Measurements from ENCODE around the gene YJU2.
A peak's percentile ranks its signal among the peaks of the same experiment; 100 is the strongest.
"Not testable (repeated sequence)": the region's sequence is repeated elsewhere in the genome, so short reads cannot be mapped to it uniquely, and the experiment has no call there.

Gene YJU2

DNA sequence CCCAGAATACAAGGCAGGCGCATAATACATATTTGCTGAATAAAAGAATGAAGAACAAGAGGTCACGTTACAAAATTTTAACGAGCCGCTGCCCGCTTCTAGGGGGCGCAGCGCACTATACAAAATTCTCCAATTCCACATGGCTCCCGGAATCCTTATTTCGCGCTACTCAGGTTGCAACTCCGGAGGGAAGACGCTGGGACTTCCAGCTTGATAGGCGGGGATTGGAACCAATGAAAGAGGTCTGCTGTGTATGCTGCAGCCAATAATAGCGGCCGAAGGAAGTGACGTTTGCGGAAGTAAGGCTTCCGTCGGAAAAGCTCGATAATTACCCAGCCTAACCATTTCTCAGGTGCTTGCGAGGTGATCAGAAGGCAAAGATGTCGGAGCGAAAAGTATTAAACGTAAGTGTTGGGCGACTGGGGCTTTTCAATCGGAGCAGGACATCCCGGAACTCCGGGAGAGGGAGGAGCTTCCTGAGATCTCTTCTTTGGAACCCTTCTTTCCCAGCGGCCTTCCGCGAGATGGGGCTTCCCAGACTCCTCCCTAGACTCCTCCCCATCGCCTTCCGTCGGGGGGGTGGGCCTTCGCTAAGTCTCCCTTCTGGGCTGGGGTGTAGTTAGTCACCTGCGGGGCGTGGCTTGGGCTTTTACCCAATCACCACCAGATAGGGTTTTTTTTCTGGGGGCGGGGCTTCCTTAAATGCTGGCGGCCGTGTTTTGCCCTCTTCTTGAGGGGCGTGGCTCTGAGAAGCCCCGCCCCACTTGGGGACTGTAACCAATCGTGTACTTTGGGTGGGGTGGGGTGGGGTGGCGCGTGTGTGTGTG lies at the start of gene YJU2:
TSS of gene YJU2 (plus strand) at position 314 of the 827 bp plus-strand sequence. CDS start at position 381, 67 bp downstream.
- DNase-seq = peak; percentile 98

DNA sequence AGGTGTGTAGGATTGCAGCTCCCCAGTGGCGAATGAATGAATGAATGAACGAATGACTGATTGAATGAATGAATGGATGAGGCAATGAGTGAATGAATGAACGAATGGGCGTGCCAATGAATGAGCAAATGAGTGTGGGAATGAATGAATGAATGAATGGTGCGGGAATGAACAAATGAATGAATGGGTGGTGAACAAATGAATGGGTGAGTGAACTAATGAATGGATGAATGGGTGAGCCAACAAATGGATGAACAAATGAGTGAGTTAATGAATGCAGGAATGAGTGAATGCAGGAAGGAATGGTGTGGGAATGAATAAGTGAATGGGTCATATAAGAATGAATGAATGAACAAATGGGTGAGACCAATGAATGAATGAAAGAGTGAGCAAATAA lies 49.7 kb upstream of the YJU2 start:
- no peak for DNase-seq

DNA sequence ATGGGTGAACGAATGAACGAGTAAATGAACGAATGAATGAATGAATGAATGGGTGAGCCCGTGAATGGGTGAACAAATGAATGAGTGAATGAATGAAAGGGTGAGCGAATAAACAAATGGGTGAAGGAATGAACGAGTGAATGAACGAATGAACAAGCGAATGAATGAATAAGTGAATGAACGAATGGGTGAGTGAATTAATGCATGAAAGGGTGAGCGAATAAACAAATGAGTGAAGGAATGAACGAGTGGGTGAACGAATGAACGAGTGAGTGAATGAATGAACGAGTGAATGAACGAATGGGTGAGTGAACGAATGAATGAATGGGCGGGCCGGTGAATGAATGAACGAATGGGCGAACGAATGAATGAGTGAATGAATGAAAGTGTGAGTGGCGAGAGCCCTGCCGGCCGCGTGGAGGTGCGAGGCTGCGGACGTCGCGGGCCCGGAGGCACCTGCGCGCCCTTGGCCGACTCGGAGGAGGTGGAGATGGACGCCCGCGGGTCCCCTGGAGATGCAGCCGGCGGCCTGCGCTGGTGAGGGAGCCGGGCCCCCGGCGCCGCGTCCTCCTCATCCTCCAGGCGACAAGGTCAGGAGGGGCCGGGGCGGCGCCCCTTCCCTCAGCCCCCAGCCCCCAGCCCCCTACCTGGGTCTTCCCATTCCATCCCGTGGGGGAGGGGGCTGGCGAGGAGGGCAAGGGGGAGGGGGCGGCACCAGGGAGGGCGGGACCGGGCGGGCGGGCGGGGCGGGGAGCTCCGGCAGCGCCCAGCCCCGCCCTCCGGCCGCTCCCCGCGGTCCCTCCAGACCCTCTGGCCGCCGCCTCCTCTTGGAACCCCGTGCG lies 49.0 kb upstream of the YJU2 start:
- no peak for DNase-seq

DNA sequence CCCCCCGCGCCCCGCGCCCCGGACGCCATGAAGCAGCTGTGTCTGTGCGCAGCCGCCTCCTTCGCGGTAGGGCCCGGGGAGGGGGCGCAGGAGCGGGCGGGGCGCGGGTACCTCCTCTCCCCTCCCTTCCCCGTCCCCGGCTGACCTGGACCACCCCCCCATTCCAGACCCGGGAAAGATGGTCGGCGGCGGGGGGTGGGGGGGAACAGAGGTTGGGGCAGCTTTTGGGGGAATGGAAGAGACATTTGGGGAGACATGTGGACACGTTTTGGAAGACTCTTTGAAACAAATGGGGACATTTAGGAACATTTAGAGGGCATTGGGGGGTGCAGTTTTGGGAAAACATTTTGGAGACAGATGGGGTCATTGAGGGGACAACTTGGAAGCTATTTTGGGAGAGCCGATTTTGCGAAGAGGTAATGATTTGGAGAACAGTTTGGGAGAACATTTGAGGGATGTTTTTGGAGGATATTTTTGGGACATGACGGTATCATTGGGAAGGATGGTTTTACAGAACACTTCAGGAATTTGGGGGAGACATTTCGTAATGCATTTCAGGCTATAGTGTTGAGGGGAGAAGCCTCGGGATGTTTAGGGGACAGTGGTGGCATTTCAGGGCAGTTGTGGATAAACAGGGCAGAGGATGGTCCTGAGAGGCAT lies 48.3 kb upstream of the YJU2 start:
- DNase-seq = no peak

GRCh38 chr19:4199699-4200293 lies 47.1 kb upstream of the YJU2 start:
- DNase-seq = no peak

GRCh38 chr19:4200940-4201542 lies 45.8 kb upstream of the YJU2 start:
- no peak for DNase-seq

- no peak for DNase-seq
Observed at GRCh38 chr19:4201798-4202197, 45.1 kb upstream of the YJU2 start.

GRCh38 chr19:4206818-4207484 lies 39.9 kb upstream of the YJU2 start:
- no peak for DNase-seq

GRCh38 chr19:4208385-4209094 lies 38.3 kb upstream of the YJU2 start:
- no peak for DNase-seq

GRCh38 chr19:4210166-4210731 lies 36.6 kb upstream of the YJU2 start:
- no peak for DNase-seq

GRCh38 chr19:4213116-4213515 lies 33.8 kb upstream of the YJU2 start:
- DNase-seq = no peak

DNA sequence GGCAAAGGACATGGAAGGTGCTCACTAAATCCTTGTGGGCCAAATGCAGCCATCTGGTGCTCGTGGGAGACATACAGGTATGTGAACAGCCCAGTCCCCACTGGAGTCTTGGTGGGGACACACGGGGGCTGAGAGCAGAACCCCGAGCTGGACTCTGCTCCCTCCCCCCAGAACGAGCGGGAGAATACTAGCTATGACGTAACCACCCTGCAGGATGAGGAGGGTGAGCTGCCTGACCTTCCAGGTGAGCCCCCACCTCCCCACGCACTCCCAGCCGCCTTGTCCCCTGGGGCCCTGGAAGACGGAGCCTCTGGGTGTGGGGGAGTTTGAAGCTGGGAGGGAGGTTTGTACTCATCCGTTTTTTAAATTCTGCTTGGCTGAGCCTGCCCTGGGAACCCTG lies 31.1 kb upstream of the YJU2 start:
- DNase-seq = no peak

DNA sequence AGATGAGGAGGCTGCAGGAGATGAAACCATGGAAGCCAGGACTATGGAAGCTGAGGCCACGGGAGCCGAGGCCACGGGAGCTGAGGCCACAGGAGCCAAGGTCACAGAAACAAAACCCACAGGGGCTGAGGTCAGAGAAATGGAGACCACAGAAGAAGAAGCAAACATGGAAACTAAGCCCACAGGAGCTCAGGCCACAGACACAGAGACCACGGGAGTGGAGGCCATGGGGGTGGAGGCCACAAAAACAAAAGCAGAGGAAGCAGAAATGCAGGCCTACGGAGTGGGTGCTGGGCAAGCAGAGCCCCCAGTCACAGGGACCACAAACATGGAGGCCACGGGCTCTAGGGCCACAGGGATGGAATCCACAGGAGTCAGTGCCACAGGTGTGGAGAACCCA lies 30.0 kb upstream of the YJU2 start:
- DNase-seq = no peak

GRCh38 chr19:4217429-4218264 lies 29.2 kb upstream of the YJU2 start:
- DNase-seq = no peak

DNA sequence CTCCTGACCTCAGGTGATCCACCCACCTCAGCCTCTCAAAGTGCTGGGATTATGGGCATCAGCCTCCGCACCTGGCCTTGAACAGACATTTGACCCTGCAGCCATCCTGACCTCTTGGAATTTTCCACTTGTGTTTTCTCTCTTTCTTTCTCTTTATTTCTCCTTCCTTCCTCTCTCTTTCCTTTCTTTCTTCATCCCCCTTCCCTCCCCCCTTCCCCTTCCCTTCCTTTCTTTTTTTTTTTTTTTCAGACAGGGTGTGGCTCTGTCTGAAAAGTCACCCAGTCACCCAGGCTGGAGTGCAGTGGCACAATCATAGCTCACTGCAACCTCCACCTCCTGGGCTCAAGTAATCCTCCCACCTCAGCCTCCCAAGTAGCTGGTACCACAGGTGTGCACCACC lies 28.4 kb upstream of the YJU2 start:
- not testable (repeated sequence) for DNase-seq

DNA sequence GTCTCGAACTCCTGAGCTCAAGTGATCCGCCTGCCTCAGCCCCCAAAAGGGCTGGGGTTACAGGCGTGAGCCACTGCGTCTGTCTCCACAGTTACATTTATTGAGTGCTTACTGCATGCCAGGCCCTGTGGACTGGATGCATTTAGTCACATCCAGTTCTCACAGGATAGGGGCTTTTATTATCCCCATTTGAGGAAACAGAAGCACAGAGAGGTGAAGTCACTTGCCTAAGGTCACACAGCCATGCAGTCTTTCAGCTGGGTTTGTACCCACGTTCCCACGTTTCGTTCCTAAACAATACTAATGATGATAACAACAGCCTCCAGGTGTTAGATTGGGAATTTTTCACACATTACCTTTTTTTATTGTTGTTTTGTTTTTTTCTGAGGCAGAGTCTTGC lies 26.7 kb upstream of the YJU2 start:
- DNase-seq = no peak

GRCh38 chr19:4224470-4224869 lies 22.4 kb upstream of the YJU2 start:
- DNase-seq = no peak

GRCh38 chr19:4225885-4226284 lies 21.0 kb upstream of the YJU2 start:
- DNase-seq = no peak

GRCh38 chr19:4227771-4228170 lies 19.1 kb upstream of the YJU2 start:
- no peak for DNase-seq

DNA sequence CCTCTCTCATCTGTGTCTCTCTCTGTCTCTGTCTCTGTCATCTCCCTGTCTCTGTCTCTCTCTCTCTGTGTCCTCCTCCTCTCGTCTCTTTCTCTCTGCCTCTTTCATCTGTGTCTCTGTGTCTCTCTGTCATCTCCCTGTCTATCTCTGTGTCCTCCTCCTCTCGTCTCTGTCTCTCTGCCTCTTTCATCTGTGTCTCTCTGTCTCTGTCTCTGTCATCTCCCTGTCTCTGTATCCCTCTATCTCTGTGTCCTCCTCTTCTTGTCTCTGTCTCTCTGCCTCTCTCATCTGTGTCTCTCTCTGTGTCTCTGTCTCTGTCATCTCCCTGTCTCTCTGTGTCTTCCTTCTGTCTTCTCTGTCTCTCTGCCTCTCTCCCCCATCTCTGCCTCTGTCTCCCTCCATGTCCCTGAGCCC lies 18.1 kb upstream of the YJU2 start:
- DNase-seq = no peak
